Caco-2 (cell line): ENCODE results near the gene EXOSC9. TPM values are rescaled to one million over a fixed set of nuclear protein-coding genes. Genes with fewer than 3 reads are reported as not detected.
A peak's percentile ranks its signal among the peaks of the same experiment; 100 is the strongest.

Experiments used
- BruUV-seq: library from RNA; stranded (reverse); fragments of 400-500 nt; replicated peaks from 2 replicates; lab custom pipeline; 2021; lab: Mats Ljungman, UMichigan
- CTCF ChIA-PET: fragments of 300-600 bp; sonication (Branson Sonifier 250); formaldehyde crosslinking; loops from one replicate; lab custom pipeline; 2022; ENCODE audit warnings: antibody characterized with exemption; lab: Charles Lee
- POLR2A ChIA-PET: fragments of 300-600 bp; sonication (Branson Sonifier 250); formaldehyde crosslinking; loops from one replicate; lab custom pipeline; 2022; ENCODE audit warnings: antibody characterized with exemption; lab: Charles Lee
- DNase-seq, 2 experiments: peaks; one replicate each; pipeline versions ENCODE4 v3.0.0 to v3.0.0-alpha.2; 2020 to 2022
- H3K27me3 ChIP-seq: replicated peaks from 2 replicates; pipeline ENCODE4 v1.6.0; 2011; ENCODE audit warnings: low read length; ENCODE audit not compliant: control insufficient read depth, insufficient read depth
- H3K36me3 ChIP-seq: 2 replicates; pipeline ENCODE4 v1.5.1; 2011; ENCODE audit warnings: low read length; ENCODE audit not compliant: control insufficient read depth, insufficient read depth
- H3K4me1 ChIP-seq: fragments of 250-450 bp; sonication (Bioruptor Pico); 2 replicates; pipeline ENCODE4 v1.5.1; 2020; ENCODE audit warnings: mild to moderate bottlenecking
- H3K4me3 ChIP-seq: 2 replicates; pipeline ENCODE4 v1.5.1; 2011; ENCODE audit warnings: low read depth, mild to moderate bottlenecking, control low read depth, low read length
- H3K9me3 ChIP-seq: fragments of 250-450 bp; sonication (Bioruptor Pico); 2 replicates; pipeline ENCODE4 v1.5.1; 2020; ENCODE audit warnings: mild to moderate bottlenecking, moderate library complexity
- H3K27ac Mint-ChIP-seq: one replicate; pipeline ENCODE4 v1.8.0; 2022; ENCODE audit warnings: mixed read lengths; ENCODE audit not compliant: unreplicated experiment
- H3K27me3 Mint-ChIP-seq: one replicate; pipeline ENCODE4 v1.8.0; 2022; ENCODE audit warnings: mixed read lengths; ENCODE audit not compliant: insufficient read depth, unreplicated experiment
- H3K36me3 Mint-ChIP-seq: one replicate; pipeline ENCODE4 v1.8.0; 2022; ENCODE audit warnings: mild to moderate bottlenecking, mixed read lengths; ENCODE audit not compliant: insufficient read depth, unreplicated experiment
- H3K4me1 Mint-ChIP-seq: one replicate; pipeline ENCODE4 v1.8.0; 2022; ENCODE audit warnings: low read depth, mixed read lengths; ENCODE audit not compliant: unreplicated experiment
- H3K4me3 Mint-ChIP-seq: one replicate; pipeline ENCODE4 v1.8.0; 2022; ENCODE audit warnings: mild to moderate bottlenecking, moderate library complexity, mixed read lengths; ENCODE audit not compliant: unreplicated experiment
- H3K9me3 Mint-ChIP-seq: one replicate; pipeline ENCODE4 v1.8.0; 2022; ENCODE audit warnings: mixed read lengths; ENCODE audit not compliant: unreplicated experiment
- CTCF ChIP-seq, 2 experiments: fragments of 200-600 bp in 1 of 2; IDR thresholded peaks; 1 replicate in 1 of 2; 2 replicates in 1 of 2; pipeline versions ENCODE4 v1.5.1 to v1.8.0; 2011 to 2022; ENCODE audit warnings: antibody characterized with exemption in 1 of 2, control low read depth in 1 of 2, inconsistent platforms in 1 of 2, low read depth in 1 of 2, low read length in 1 of 2, mild to moderate bottlenecking in 1 of 2, moderate library complexity in 1 of 2; ENCODE audit not compliant: insufficient read depth in 1 of 2, severe bottlenecking in 1 of 2, unreplicated experiment in 1 of 2
- intact Hi-C: fragments of 100-400 bp; cut with micrococcal nuclease; formaldehyde crosslinking; loops from one replicate; pipeline ENCODE4 v1.10.0; 2022; ENCODE audit not compliant: unreplicated experiment
- total RNA-seq: library from RNA; stranded (reverse); gene quantifications from 2 replicates; pipeline ENCODE4 v1.2.3, GENCODE V29; 2022

Gene EXOSC9
- total RNA-seq, 1 experiment from 2014 or later, result 32.6 TPM

GRCh38 chr4:121796283-121796682 is 4.8 kb upstream of the EXOSC9 start:
- H3K27me3 Mint-ChIP-seq, result no peaks in the 10 kb centered on the region
- TF ChIP-seq CTCF (IDR thresholded peaks at IDR 0.05; ENCODE audit: insufficient read depth in 1 of 2, low read depth in 1 of 2, low read length in 1 of 2, severe bottlenecking in 1 of 2, unreplicated experiment in 1 of 2), result no peak
- BruUV-seq, result no TSS peak
- H3K4me3 Mint-ChIP-seq, result no peak overlapping the region
- Histone ChIP-seq H3K9me3 (no peaks in the 10 kb centered on the region), H3K4me1 (peaks cover 16% of the 10 kb centered on the region; the same call in 1 of the 2 replicates), H3K27me3 (no peaks in the 10 kb centered on the region), H3K4me3 (no peak overlapping the region), H3K36me3 (no peaks in the 10 kb centered on the region)
- CTCF ChIA-PET, result no interaction called here
- no peak for DNase-seq
- no peaks in the 10 kb centered on the region for H3K9me3 Mint-ChIP-seq
- H3K4me1 Mint-ChIP-seq, result peaks cover 17% of the 10 kb centered on the region
- H3K36me3 Mint-ChIP-seq, result peaks cover 8% of the 10 kb centered on the region
- POLR2A ChIA-PET, result no interaction called here
- no peak overlapping the region for H3K27ac Mint-ChIP-seq
- intact Hi-C loops, result loop anchor here (5.0 kb wide), 1 partner anchor 891 kb away; no protein-coding TSS in a partner anchor

- Mint-ChIP-seq H3K4me3 (no peak overlapping the region), H3K27ac (no peak overlapping the region), H3K27me3 (no peaks in the 10 kb centered on the region), H3K9me3 (no peaks in the 10 kb centered on the region), H3K4me1 (peaks cover 12% of the 10 kb centered on the region), H3K36me3 (peaks cover 22% of the 10 kb centered on the region)
- Histone ChIP-seq H3K4me3 (no peak overlapping the region), H3K9me3 (no peaks in the 10 kb centered on the region), H3K4me1 (peaks cover 15% of the 10 kb centered on the region; the same call in 1 of the 2 replicates), H3K27me3 (no peaks in the 10 kb centered on the region), H3K36me3 (no peaks in the 10 kb centered on the region)
- no TSS peak for BruUV-seq
- DNase-seq, result no peak
- ChIA-PET POLR2A (no interaction called here), CTCF (no interaction called here)
- intact Hi-C loops, result loop anchor here (5.0 kb wide), 1 partner anchor 888 kb away; no protein-coding TSS in a partner anchor
- TF ChIP-seq CTCF (IDR thresholded peaks at IDR 0.05; ENCODE audit: insufficient read depth in 1 of 2, low read depth in 1 of 2, low read length in 1 of 2, severe bottlenecking in 1 of 2, unreplicated experiment in 1 of 2), result no peak
Measured at GRCh38 chr4:121799208-121799823, 1.8 kb upstream of the EXOSC9 start.

GRCh38 chr4:121799867-121800501 is 1.1 kb upstream of the EXOSC9 start:
- H3K27me3 ChIP-seq, result no peaks in the 10 kb centered on the region
- Mint-ChIP-seq H3K36me3 (peaks cover 29% of the 10 kb centered on the region), H3K27me3 (no peaks in the 10 kb centered on the region), H3K4me3 (peak overlapping the region; percentile 91), H3K4me1 (peaks cover 7% of the 10 kb centered on the region), H3K27ac (no peak overlapping the region), H3K9me3 (no peaks in the 10 kb centered on the region)
- ChIA-PET CTCF (no interaction called here), POLR2A (interaction anchor here (0.6 kb wide), 1 partner anchor 407 kb away, joined by 3 read pairs; no protein-coding TSS in a partner anchor)
- BruUV-seq, result no TSS peak
- H3K36me3 ChIP-seq, result no peaks in the 10 kb centered on the region
- no peak for DNase-seq
- no peaks in the 10 kb centered on the region for H3K9me3 ChIP-seq
- H3K4me1 ChIP-seq, result peaks cover 8% of the 10 kb centered on the region; the same call in 1 of the 2 replicates
- intact Hi-C loops, result loop anchor here (5.0 kb wide), 3 partner anchors 103 to 887 kb away; partner anchors contain the start of genes ANXA5 and BLTP1
- peak overlapping the region; percentile 92 for H3K4me3 ChIP-seq
- TF ChIP-seq CTCF (IDR thresholded peaks at IDR 0.05; ENCODE audit: insufficient read depth in 1 of 2, low read depth in 1 of 2, low read length in 1 of 2, severe bottlenecking in 1 of 2, unreplicated experiment in 1 of 2), result no peak
